GM12878 (cell line): ENCODE results near the gene MYG1. TPM values are rescaled to one million over a fixed set of nuclear protein-coding genes. Genes with fewer than 3 reads are reported as not detected.

Experiments
- ATAC-seq: fragments of 200-7000 bp; cut with Tn5 transposase; 3 replicates; pipeline ENCODE4 v1.9.1; 2020; ENCODE audit warnings: mild to moderate bottlenecking, moderate library complexity
- BruUV-seq: library from RNA; stranded (reverse); fragments of 400-500 nt; replicated peaks from 2 replicates; lab custom pipeline; 2021; lab: Mats Ljungman, UMichigan
- CTCF ChIA-PET: fragments of 300-600 bp; sonication (Branson Sonifier 250); formaldehyde crosslinking; extraction: SDS; loops from one replicate; lab custom pipeline; 2021; ENCODE audit warnings: inconsistent platforms; lab: Yijun Ruan, JAX
- POLR2A ChIA-PET: fragments of 350-600 bp; formaldehyde crosslinking; extraction: SDS; loops from one replicate; lab custom pipeline; 2021; ENCODE audit warnings: inconsistent platforms; lab: Charles Lee
- RAD21 ChIA-PET: fragments of 300-600 bp; sonication (Branson Sonifier 250); formaldehyde crosslinking; loops from one replicate; lab custom pipeline; 2023; ENCODE audit warnings: antibody characterized with exemption; ENCODE audit not compliant: unreplicated experiment; lab: Charles Lee
- SMC1A ChIA-PET: fragments of 300-600 bp; sonication (Branson Sonifier 250); formaldehyde crosslinking; loops from one replicate; lab custom pipeline; 2023; ENCODE audit not compliant: unreplicated experiment, uncharacterized antibody; lab: Charles Lee
- DNase-seq: peaks from one replicate; pipeline ENCODE4 v3.0.0-alpha.2; 2011; ENCODE audit warnings: low read depth, low spot score
- FAIRE-seq: peaks from 3 replicates; lab custom pipeline; 2011; peaks lifted over from hg19 to GRCh38; lab: Jason Lieb, UNC
- H2AFZ ChIP-seq: 2 replicates; pipeline ENCODE4 v1.6.0; 2011; ENCODE audit warnings: low read depth, low read length, control low read depth; ENCODE audit not compliant: control insufficient read depth
- H3K27ac ChIP-seq: 2 replicates; pipeline ENCODE4 v1.5.1; 2011; ENCODE audit warnings: control low read depth; ENCODE audit not compliant: control insufficient read depth, insufficient read depth
- H3K27me3 ChIP-seq, 2 experiments: replicated peaks in 1 of 2; 2 replicates each; pipeline versions ENCODE4 v1.6.0 to v1.6.1; 2011; ENCODE audit warnings: low read length in 1 of 2; ENCODE audit not compliant: control insufficient read depth in 2 of 2, insufficient read depth in 2 of 2
- H3K36me3 ChIP-seq, 2 experiments: 2 replicates each; pipeline ENCODE4 v1.5.1; 2011; ENCODE audit warnings: low read length in 1 of 2; ENCODE audit not compliant: control insufficient read depth in 2 of 2, insufficient read depth in 2 of 2
- H3K4me1 ChIP-seq: 2 replicates; pipeline ENCODE4 v1.6.1; 2011; ENCODE audit warnings: mild to moderate bottlenecking, low read length, moderate library complexity, mixed read lengths; ENCODE audit not compliant: control insufficient read depth, insufficient read depth
- H3K4me2 ChIP-seq: 2 replicates; pipeline ENCODE4 v1.6.0; 2011; ENCODE audit warnings: control low read depth; ENCODE audit not compliant: control insufficient read depth, insufficient read depth
- H3K4me3 ChIP-seq: fragments of 200-600 bp; sonication (generic); 2 replicates; pipeline ENCODE4 v1.5.1; 2016
- H3K79me2 ChIP-seq: 2 replicates; pipeline ENCODE4 v1.6.0; 2011; ENCODE audit warnings: low read length; ENCODE audit not compliant: control insufficient read depth, insufficient read depth
- H3K9ac ChIP-seq: 2 replicates; pipeline ENCODE4 v1.8.0; 2011; ENCODE audit warnings: low read length, control low read depth, mixed read lengths; ENCODE audit not compliant: control insufficient read depth, insufficient read depth
- H3K9me3 ChIP-seq: replicated peaks from 3 replicates; pipeline ENCODE4 v1.5.1; 2011; ENCODE audit warnings: mild to moderate bottlenecking, low read length; ENCODE audit not compliant: control insufficient read depth, insufficient read depth
- H4K20me1 ChIP-seq: 2 replicates; pipeline ENCODE4 v1.6.0; 2011; ENCODE audit not compliant: control insufficient read depth, insufficient read depth
- EZH2 ChIP-seq: IDR thresholded peaks from 2 replicates; pipeline ENCODE4 v1.6.1; 2012; ENCODE audit warnings: low read depth, mild to moderate bottlenecking, control low read depth, inconsistent platforms, low read length, borderline replicate concordance; ENCODE audit not compliant: control insufficient read depth
- FOXK2 ChIP-seq: fragments of 450-650 bp; IDR thresholded peaks from 2 replicates; pipeline ENCODE4 v1.6.1; 2017; ENCODE audit warnings: mild to moderate bottlenecking, moderate library complexity
- KDM1A ChIP-seq: fragments of 200-600 bp; sonication (generic); IDR thresholded peaks from 2 replicates; pipeline ENCODE4 v1.6.1; 2016; ENCODE audit warnings: borderline replicate concordance
- NR2C1 ChIP-seq: fragments of 450-650 bp; IDR thresholded peaks from 2 replicates; pipeline ENCODE4 v1.6.1; 2017; ENCODE audit warnings: antibody characterized with exemption, mild to moderate bottlenecking, moderate library complexity
- NR2C2 ChIP-seq: IDR thresholded peaks from 2 replicates; pipeline ENCODE4 v1.6.1; 2011; ENCODE audit warnings: borderline replicate concordance, low read depth; ENCODE audit not compliant: control insufficient read depth, insufficient read length
- RBBP5 ChIP-seq: fragments of 200-600 bp; sonication (generic); conservative IDR thresholded peaks from 2 replicates; pipeline ENCODE4 v1.6.1; 2016
- SMARCA5 ChIP-seq: fragments of 450-650 bp; IDR thresholded peaks from 2 replicates; pipeline ENCODE4 v1.6.1; 2017; ENCODE audit warnings: mild to moderate bottlenecking
- SUZ12 ChIP-seq: fragments of 200-600 bp; sonication (generic); IDR thresholded peaks from one replicate; pipeline ENCODE4 v1.6.1; 2018; ENCODE audit warnings: antibody characterized with exemption, mild to moderate bottlenecking; ENCODE audit not compliant: unreplicated experiment
- YY1 ChIP-seq: IDR thresholded peaks from 2 replicates; pipeline ENCODE4 v1.6.1; 2011; ENCODE audit warnings: low read depth, mild to moderate bottlenecking, low read length
- WGBS: methylation state at CpG from one replicate; pipeline ENCODE4 v1.1.6; 2016; ENCODE audit warnings: low lambda C conversion rate; ENCODE audit not compliant: insufficient replicate concordance, insufficient coverage; ENCODE audit errors: missing lambda C conversion rate; 5-methylcytosine and 5-hydroxymethylcytosine counted together
- in situ Hi-C: fragments of 300-500 bp; cut with MboI; formaldehyde crosslinking; loops from 9 replicates; pipeline ENCODE4 v1.14.3; 2018; ENCODE audit warnings: mixed read lengths
- intact Hi-C: fragments of 100-400 bp; cut with micrococcal nuclease; formaldehyde crosslinking; loops from one replicate; pipeline ENCODE4 v1.14.2; 2022; ENCODE audit not compliant: unreplicated experiment
- polyA plus RNA-seq, 11 experiments: library from polyadenylated mRNA; depleted of rRNA in 4 of 11; unstranded in 6 of 11; stranded (reverse) in 5 of 11; fragments of >200 nt; fragmentation: Nextera tagmentation in 4 of 11; fragmentation: Illumina TruSeq in 1 of 11; extraction: Ambion mirVana in 4 of 11; extraction: Trizol in 1 of 11; gene quantifications; 1 replicate in 1 of 11; 2 replicates in 10 of 11; pipeline versions ENCODE4 v1.2.1 to v1.2.3, GENCODE V29; 2011 to 2016; ENCODE audit warnings: inconsistent platforms in 2 of 11, missing spikeins in 2 of 11, low read depth in 1 of 11
- total RNA-seq, 4 experiments: library from RNA; depleted of rRNA in 3 of 4; stranded (reverse); fragments of >200 nt in 3 of 4; fragmentation: Illumina TruSeq in 1 of 4; extraction: Trizol in 1 of 4; gene quantifications; 2 replicates each; pipeline versions ENCODE4 v1.2.1 to v1.2.3, GENCODE V29; 2013 to 2021
- TF ChIP-seq, protein P1 (sequence below): IDR thresholded peaks from 2 replicates; pipeline ENCODE4 v1.6.1; 2011; ENCODE audit warnings: borderline replicate concordance, low read depth, mild to moderate bottlenecking, moderate library complexity, mixed read lengths, low read length; ENCODE audit not compliant: insufficient read depth; ENCODE audit errors: extremely low read length
- TF ChIP-seq, protein P2 (sequence below): IDR thresholded peaks from 2 replicates; pipeline ENCODE4 v1.6.1; 2011; ENCODE audit warnings: borderline replicate concordance, low read depth, mild to moderate bottlenecking, moderate library complexity, low read length; ENCODE audit not compliant: insufficient read depth, poor library complexity, severe bottlenecking
- TF ChIP-seq, protein P3 (sequence below): IDR thresholded peaks from 2 replicates; pipeline ENCODE4 v1.6.1; 2012; ENCODE audit warnings: low read depth, low read length, improper control_type of control experiment
- TF ChIP-seq, protein P4 (sequence below): IDR thresholded peaks from 2 replicates; pipeline ENCODE4 v1.6.1; 2012; ENCODE audit warnings: low read length, inconsistent platforms

Gene MYG1
- total and polyA plus RNA-seq, 10 of the 15 experiments (the other 5 are each of a cell fraction or from before 2014, with no cell fraction given), result 20.7 to 81.0 (median 49.4) TPM

DNA sequence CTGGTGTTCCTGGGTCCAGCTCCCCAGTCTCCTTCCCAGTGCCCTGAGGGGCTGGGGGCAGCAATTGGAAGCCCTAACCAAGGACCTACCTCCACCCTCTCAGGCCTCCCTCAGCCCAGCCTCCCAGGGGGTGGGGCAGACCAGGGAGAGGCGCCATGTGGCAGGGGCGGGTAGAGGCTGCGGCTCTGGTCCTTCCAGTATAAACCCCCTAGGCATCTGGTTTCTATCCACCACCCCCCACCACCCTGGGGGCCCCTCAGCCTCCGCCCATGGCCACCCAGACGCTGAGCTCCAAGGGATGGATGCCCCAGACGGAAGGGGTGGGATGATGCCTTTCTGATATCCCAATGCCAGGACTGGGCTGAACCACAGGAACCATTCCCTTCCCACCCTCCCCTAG lies 39.4 kb downstream of the MYG1 start:
- H3K4me3 ChIP-seq, result no peak overlapping the region
- H2AFZ ChIP-seq, result no peak overlapping the region
- in situ Hi-C loops, result no loop called here
- no peaks in the 10 kb centered on the region for H3K79me2 ChIP-seq
- no peak for DNase-seq
- peaks cover 5% of the 10 kb centered on the region; the same call in 1 of the 2 replicates for H3K4me1 ChIP-seq
- no peak overlapping the region for H3K27ac ChIP-seq
- no peaks in the 10 kb centered on the region for H3K9me3 ChIP-seq
- H3K27me3 ChIP-seq, result peaks cover 2 to 10% of the 10 kb centered on the region in 2 experiments; a peak in 3 of 4 replicates
- no peak overlapping the region for H3K9ac ChIP-seq
- intact Hi-C loops, result no loop called here
- ChIA-PET RAD21 (no interaction called here), POLR2A (no interaction called here), CTCF (no interaction called here), SMC1A (interaction anchor here (2.0 kb wide), 1 partner anchor 12 kb away, joined by 8 read pairs; no protein-coding TSS in a partner anchor)
- no peaks in the 10 kb centered on the region for H4K20me1 ChIP-seq
- no TSS peak for BruUV-seq
- H3K36me3 ChIP-seq, result no peaks in the 10 kb centered on the region
- TF ChIP-seq NR2C1 (no peak), SUZ12 (no peak), FOXK2 (no peak), EZH2 (no peak), RBBP5 (no peak), YY1 (no peak), SMARCA5 (no peak), KDM1A (no peak), NR2C2 (no peak)
- TF ChIP-seq, protein P1, sequence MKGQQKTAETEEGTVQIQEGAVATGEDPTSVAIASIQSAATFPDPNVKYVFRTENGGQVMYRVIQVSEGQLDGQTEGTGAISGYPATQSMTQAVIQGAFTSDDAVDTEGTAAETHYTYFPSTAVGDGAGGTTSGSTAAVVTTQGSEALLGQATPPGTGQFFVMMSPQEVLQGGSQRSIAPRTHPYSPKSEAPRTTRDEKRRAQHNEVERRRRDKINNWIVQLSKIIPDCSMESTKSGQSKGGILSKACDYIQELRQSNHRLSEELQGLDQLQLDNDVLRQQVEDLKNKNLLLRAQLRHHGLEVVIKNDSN, result no peak
- TF ChIP-seq, protein P2, sequence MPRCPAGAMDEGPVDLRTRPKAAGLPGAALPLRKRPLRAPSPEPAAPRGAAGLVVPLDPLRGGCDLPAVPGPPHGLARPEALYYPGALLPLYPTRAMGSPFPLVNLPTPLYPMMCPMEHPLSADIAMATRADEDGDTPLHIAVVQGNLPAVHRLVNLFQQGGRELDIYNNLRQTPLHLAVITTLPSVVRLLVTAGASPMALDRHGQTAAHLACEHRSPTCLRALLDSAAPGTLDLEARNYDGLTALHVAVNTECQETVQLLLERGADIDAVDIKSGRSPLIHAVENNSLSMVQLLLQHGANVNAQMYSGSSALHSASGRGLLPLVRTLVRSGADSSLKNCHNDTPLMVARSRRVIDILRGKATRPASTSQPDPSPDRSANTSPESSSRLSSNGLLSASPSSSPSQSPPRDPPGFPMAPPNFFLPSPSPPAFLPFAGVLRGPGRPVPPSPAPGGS, result no peak
- TF ChIP-seq, protein P3, sequence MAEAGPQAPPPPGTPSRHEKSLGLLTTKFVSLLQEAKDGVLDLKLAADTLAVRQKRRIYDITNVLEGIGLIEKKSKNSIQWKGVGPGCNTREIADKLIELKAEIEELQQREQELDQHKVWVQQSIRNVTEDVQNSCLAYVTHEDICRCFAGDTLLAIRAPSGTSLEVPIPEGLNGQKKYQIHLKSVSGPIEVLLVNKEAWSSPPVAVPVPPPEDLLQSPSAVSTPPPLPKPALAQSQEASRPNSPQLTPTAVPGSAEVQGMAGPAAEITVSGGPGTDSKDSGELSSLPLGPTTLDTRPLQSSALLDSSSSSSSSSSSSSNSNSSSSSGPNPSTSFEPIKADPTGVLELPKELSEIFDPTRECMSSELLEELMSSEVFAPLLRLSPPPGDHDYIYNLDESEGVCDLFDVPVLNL, result no peak
- TF ChIP-seq, protein P4, sequence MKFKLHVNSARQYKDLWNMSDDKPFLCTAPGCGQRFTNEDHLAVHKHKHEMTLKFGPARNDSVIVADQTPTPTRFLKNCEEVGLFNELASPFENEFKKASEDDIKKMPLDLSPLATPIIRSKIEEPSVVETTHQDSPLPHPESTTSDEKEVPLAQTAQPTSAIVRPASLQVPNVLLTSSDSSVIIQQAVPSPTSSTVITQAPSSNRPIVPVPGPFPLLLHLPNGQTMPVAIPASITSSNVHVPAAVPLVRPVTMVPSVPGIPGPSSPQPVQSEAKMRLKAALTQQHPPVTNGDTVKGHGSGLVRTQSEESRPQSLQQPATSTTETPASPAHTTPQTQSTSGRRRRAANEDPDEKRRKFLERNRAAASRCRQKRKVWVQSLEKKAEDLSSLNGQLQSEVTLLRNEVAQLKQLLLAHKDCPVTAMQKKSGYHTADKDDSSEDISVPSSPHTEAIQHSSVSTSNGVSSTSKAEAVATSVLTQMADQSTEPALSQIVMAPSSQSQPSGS, result no peak
- FAIRE-seq, result no peak
- WGBS, result 55% methylated on average over 6 of the region's 6 CpGs
- H3K4me2 ChIP-seq, result no peak overlapping the region
- ATAC-seq, result no peak
